H7 (cell line): Measurements from ENCODE around the gene SPTLC3. TPM values are rescaled to one million over a fixed set of nuclear protein-coding genes. Genes with fewer than 3 reads are reported as not detected.

Experiments
- DNase-seq: peaks from one replicate; pipeline ENCODE4 v3.0.0; 2012
- H3K27me3 ChIP-seq: 2 replicates; pipeline ENCODE4 v1.6.0; 2011; ENCODE audit warnings: mild to moderate bottlenecking, low read length; ENCODE audit not compliant: control insufficient read depth, insufficient read depth
- H3K36me3 ChIP-seq: replicated peaks from 2 replicates; pipeline ENCODE4 v1.5.1; 2011; ENCODE audit warnings: low read length; ENCODE audit not compliant: control insufficient read depth, insufficient read depth
- H3K4me3 ChIP-seq: 2 replicates; pipeline ENCODE4 v1.5.1; 2011; ENCODE audit warnings: low read depth, mild to moderate bottlenecking, control low read depth, low read length, moderate library complexity; ENCODE audit not compliant: insufficient read depth
- total RNA-seq: library from RNA; depleted of rRNA; stranded (reverse); fragments of >200 nt; shearing (Covaris generic); gene quantifications from 2 replicates; pipeline ENCODE4 v1.2.3, GENCODE V29; 2014; rRNA removed

SPTLC3 gene
- under 0.01 and 2.3 TPM in 2 replicates for total RNA-seq

DNA sequence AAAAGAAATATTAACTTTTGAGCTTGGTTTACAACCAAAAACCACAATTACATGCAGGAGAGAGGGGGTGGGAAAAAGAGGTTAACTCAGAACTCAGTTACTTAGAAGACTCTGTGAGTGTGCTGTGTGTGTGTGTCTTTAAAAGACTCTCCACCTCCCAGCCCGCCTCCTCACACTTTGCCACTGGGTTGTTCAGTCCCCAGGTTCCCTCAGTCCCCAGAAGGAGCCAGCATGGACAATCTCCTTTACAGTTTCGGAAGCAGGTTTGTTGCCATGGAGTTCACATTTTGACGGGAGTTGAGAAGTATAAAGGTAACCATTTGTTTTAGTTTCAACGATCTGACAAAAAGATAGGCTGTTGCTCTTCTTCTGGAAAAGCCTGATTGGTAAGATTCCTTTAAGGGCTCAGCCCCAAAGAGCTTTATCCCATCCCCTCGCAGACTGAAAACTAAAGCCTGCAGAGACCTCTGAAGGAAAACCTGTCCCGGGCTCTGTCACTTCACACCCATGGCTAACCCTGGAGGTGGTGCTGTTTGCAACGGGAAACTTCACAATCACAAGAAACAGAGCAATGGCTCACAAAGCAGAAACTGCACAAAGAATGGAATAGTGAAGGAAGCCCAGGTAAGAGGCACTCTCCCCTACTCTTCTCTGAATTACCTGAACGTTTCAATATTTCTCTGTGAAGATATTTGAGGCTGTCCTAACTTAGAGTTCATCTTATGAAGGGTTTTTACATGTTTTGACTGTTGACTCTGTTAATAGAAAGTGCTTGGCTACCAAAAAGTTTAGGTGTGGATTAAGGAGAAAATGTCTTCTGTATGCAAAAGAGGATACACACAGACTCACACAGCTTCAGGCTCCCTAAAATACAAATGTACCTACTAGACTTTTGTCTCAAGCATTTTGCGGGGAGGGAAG lies at the start of gene SPTLC3:
Gene SPTLC3, plus strand, starts transcription at position 212 of the 921 bp plus-strand sequence. Its CDS starts 296 bp downstream, at position 508.
- Histone ChIP-seq H3K4me3 (no peak within 1 kb of the TSS), H3K36me3 (no peaks in the 10 kb centered on the region), H3K27me3 (no peaks in the 10 kb centered on the region)
- peak; percentile 41 for DNase-seq

DNA sequence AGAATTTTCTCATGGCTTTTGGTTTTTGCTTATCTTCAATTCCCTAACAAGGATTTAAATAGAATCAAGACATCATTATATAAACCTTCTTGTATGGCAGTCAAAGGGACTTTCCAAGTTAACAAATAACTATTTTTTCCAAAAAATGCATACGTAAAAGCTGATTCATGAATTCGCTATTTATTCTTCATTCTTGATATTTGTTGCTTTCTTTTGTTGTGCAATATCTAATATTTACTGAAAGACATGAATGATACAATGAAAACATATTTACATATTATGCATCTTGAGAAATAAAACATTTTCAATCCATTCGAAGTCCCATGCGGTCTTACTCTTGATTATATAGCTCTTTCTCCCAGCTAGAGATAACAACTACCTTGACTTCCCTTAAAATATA lies 47.0 kb upstream of the SPTLC3 start:
- Histone ChIP-seq H3K36me3 (no peaks in the 10 kb centered on the region), H3K4me3 (no peak overlapping the region), H3K27me3 (no peaks in the 10 kb centered on the region)
- DNase-seq, result no peak

DNA sequence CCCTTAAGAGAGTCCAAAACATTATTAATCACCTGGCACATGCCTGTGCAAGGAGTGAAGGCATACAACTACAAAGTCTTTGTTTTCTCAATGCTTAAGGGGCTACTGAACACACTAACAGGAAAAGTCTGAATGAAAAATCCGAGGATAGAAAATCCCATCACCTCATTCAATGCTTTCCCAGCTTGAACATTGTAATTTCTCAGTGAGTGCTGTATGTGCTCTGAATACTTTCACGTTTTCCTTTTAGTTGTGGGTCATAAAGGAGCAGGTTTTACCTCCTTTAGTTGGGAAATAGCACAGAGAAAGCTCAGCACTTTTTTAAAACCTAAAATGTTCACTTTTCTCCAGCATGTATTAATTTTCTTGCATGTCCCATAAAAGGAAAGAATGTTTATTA lies 45.9 kb upstream of the SPTLC3 start:
- DNase-seq, result no peak
- Histone ChIP-seq H3K4me3 (no peak overlapping the region), H3K36me3 (no peaks in the 10 kb centered on the region), H3K27me3 (no peaks in the 10 kb centered on the region)

DNA sequence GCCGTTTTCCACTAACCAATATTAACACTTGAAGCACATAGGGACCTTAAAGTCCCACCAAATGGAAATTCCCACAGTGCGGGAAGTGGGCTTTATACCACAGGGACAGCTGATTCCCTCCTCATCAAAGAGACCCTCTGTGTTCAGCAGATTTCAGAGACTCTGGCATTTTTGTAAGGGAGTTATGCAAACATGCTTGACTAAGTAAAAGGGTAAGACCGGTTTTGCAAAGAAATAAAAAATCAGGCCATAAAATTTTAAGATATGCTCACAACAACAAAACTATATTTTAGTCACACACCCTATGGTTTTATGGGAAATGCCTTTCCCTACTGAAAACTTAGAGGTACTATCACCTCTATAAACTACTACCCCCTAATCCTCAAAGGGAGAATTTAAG lies 45.4 kb upstream of the SPTLC3 start:
- H3K36me3 ChIP-seq, result no peaks in the 10 kb centered on the region
- no peak overlapping the region for H3K4me3 ChIP-seq
- DNase-seq, result no peak
- H3K27me3 ChIP-seq, result no peaks in the 10 kb centered on the region

DNA sequence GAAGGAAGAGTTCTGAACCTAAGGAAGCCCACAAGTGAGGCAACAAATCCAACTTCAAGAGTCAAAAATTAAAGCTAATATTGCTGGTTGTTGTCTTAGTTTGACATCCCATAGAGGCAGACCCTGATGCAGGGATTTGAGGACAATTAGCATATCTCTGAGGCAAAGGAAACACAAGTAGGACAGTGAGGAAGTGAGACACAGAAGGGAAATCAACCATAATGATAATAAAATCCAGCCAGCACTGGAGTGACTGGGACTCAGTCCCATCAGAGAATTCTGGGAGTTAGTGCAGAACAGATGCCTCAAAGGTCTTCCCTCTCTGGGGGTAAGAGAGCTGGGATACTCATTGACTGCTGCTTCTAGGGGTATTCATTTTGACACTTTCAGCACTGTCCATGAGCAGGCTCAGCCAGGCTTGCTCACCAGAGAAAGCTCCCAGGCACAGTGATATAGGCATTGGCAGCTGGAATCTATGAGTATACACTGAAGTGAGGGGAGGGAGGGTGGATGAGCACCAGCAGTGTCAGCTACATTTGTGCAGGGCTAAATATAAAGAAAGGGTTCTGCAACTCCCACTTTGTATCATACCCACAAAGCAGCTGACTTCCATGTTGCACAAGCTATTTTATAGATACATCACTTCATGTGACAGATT lies 43.4 kb upstream of the SPTLC3 start:
- H3K27me3 ChIP-seq, result no peaks in the 10 kb centered on the region
- no peak for DNase-seq
- no peak overlapping the region for H3K4me3 ChIP-seq
- H3K36me3 ChIP-seq, result no peaks in the 10 kb centered on the region

DNA sequence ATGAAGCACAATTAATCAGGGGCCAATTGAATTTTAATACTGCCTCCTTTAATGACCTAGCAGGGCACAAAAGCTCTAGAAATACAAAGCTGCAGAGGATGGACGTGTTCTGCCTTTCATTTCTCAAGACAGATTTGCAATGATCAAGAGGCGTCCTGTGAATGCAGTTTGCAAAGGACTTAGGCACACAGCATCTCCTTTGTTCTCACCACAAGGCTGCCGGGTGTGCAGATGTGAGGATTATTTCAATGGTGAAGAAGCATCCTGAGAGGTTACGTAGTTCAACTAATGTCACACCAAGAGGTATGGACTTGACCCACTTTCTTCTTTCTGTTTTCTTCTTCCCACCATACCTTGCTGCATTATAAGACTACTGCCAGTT lies 42.9 kb upstream of the SPTLC3 start:
- no peak overlapping the region for H3K4me3 ChIP-seq
- DNase-seq, result no peak
- no peaks in the 10 kb centered on the region for H3K27me3 ChIP-seq
- no peaks in the 10 kb centered on the region for H3K36me3 ChIP-seq

DNA sequence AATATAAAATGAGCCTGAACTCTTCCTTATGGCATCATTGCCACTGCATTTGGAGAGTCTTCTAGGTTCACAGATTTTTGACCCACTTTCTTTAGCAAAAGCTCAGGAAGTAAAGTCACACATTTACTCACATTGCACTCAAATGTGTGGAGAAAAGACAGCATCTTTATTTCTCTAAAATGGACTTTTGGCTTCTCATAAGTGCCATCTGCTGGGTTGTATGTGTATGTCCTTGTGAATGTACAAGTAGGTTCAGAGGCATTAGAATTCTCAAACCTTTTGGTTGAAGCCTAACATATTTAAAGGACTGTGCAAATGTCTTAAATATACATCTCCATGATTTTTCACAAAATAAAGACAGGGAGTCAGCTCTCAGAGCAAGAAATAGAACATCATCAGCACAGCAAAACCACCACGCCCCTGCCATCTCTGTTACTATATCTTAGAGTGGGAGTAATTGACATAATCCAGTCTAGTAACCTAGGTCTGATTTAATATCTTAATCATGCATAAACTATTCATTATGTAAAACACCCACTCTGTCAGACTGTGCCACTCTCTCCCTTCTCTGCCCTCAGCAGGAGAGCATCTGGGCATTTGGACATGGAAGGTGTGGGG lies 42.2 kb upstream of the SPTLC3 start:
- Histone ChIP-seq H3K27me3 (no peaks in the 10 kb centered on the region), H3K4me3 (no peak overlapping the region), H3K36me3 (no peaks in the 10 kb centered on the region)
- no peak for DNase-seq

DNA sequence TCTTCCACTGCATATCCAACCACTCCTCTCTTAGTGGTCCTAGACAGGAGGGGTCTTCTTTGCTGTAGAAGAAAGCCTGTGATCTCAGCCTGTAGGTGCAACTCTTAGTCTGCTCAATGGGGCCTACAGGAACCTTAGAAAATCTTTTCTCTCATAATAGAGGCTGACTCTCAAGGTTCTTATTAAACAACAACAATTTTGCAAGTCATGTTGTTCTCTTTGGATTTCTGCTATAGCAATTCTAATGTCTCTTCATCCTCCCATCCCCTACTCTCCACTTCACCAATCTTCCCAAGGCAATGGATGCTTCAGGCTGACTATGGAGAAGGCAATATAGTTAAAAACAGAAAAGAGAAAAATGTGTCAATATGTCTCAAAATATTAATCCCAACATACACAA lies 40.8 kb upstream of the SPTLC3 start:
- H3K36me3 ChIP-seq, result no peaks in the 10 kb centered on the region
- no peak for DNase-seq
- H3K27me3 ChIP-seq, result no peaks in the 10 kb centered on the region
- no peak overlapping the region for H3K4me3 ChIP-seq

DNA sequence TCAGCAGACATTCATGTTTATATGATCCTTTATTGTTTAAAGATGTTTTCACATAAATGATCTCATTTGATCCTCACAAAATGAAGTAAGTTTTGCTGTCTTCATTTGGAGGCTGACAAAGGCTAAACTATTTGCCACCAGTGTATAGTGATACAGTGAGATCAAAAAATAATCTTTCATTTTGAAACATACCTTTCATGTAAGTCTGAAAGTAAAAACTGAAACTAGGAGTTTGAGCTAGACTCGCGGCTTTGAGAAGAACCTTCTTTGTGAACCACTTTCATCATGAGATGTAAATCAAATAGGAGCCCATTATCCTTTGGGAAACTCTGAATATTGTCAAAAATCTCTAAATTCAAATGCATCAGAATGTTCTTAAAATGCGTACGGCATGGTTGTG lies 40.3 kb upstream of the SPTLC3 start:
- Histone ChIP-seq H3K36me3 (no peaks in the 10 kb centered on the region), H3K4me3 (no peak overlapping the region), H3K27me3 (no peaks in the 10 kb centered on the region)
- DNase-seq, result no peak

DNA sequence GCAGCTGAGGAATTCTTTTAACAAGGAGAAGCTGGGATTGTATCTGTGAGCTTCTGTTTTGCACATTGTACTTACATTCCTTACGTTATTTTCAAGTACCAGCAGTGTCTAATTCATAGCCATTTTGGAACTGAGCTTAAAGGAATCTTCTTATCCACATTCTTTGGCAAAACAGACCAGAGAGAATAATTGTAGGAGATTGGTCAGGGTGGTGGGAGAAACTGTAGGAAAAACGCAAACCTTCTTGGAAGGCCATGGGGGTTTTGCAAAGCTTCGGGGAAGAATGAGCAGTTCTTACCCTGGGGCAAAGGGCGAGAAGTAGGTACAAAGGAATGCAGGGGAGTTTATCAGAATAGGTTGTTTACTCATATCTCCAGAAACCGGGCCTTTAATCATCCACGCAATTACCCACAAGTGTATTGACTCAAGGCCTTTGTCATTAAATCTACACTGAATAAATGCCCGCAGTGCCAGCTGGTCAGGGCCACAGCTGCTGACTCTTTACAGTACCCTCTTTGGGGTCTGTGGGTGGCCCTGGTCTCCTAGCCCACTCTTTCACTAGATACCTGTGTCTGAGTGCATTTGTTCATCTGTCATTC lies 39.6 kb upstream of the SPTLC3 start:
- Histone ChIP-seq H3K27me3 (no peaks in the 10 kb centered on the region), H3K36me3 (no peaks in the 10 kb centered on the region), H3K4me3 (no peak overlapping the region)
- no peak for DNase-seq

DNA sequence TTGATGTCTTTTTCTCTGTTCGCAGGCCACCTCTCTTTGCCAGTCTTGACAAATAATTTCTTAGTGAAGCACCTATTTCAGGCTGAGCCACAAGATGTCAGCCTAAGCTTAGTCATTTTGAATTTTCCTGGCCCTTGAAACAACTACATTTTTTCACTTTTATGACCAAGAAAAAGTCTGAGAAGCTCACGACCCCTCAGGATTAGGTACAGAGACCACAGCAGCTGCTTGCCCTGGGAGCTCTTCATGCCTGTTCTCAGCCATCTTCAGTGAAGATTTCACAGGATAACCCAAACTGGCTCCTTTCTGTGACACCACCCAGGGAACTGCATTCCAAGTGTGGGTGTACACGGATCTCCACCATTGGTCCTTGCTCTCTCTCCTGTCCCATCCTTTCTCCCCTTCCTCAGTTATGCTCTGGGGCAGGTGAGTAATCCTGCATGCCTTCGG lies 38.4 kb upstream of the SPTLC3 start:
- no peaks in the 10 kb centered on the region for H3K27me3 ChIP-seq
- no peaks in the 10 kb centered on the region for H3K36me3 ChIP-seq
- no peak for DNase-seq
- H3K4me3 ChIP-seq, result no peak overlapping the region

DNA sequence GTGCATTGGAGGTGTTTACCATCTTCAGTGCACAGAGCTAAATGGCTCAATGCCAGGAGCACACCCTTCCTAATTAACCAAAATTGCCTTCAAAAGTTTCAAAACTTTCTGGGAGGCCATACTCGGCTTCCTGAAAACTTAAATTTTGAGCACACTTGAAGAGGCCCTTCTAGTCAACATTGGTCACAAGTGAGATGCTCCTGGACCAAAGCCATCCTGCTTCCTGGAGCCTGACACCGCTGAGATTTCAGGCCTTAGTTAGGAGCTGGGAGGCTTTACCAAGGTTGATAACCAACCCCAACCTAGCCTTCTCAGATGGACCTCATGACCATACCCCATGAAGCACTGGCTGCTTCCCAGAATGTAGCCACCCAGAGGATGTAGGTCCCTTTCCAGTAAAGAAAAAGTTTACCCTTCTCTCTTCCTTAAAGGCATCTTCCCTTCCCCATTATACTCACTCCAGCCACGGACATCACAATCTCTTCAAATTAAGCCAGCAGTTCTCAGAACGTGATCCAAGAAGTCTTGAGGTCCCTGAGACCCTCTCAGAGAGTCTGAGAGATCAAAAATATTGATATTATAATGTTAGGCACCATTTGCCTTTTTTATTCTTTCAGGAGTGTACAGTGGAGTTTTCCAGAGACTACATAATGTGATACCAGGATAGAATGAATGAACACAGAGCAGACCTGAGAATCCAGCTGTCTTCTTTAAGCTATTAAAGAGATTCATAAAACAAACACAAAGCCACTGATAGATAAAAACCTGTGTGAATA lies 32.8 kb upstream of the SPTLC3 start:
- no peak for DNase-seq
- H3K4me3 ChIP-seq, result no peak overlapping the region
- no peaks in the 10 kb centered on the region for H3K36me3 ChIP-seq
- H3K27me3 ChIP-seq, result no peaks in the 10 kb centered on the region

DNA sequence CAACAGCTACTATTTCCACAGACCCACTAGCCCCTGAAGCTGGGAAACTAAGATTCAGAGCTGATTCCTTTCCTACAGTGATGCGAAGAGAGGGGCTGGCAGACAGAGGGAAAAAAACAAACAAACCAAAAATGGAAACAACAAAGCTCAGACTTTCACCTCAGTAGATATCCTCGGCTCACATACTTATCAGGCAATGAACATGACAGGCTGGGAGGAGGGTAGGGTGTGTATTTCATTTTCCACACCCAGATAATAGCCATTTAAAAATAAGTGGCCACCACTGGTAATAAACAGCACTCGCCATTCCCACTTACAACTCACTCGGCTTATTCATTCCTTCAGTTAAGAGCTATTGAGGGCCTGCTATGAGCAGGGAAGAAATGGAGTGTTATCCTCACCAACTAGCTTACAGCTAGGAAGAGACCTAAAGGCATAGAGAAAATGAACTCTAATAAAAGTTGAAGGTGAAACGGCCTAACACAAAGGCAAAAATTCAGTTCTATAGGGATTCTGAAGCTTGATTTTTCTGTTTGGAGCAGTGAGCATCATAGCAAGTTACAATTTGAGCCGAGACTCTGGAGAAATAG lies 32.0 kb upstream of the SPTLC3 start:
- no peaks in the 10 kb centered on the region for H3K27me3 ChIP-seq
- no peak for DNase-seq
- no peak overlapping the region for H3K4me3 ChIP-seq
- no peaks in the 10 kb centered on the region for H3K36me3 ChIP-seq
